GM19452 (cell line): ENCODE measurements around the gene GINS1.

Experiments used
- ATAC-seq: cut with Tn5 transposase; IDR thresholded peaks from one replicate; pipeline ENCODE4 v1.9.1; 2021; ENCODE audit not compliant: unreplicated experiment

GINS1 gene

GRCh38 chr20:25493137-25493536 lies 85.7 kb downstream of the GINS1 start:
- ATAC-seq: no peak

- ATAC-seq: no peak
Measured at GRCh38 chr20:25493748-25494505, 86.5 kb downstream of the GINS1 start.

- ATAC-seq: no peak
Measured at GRCh38 chr20:25494506-25495188, 87.2 kb downstream of the GINS1 start.

- no peak for ATAC-seq
Measured at GRCh38 chr20:25495189-25495824, 87.8 kb downstream of the GINS1 start.

- ATAC-seq: no peak
Measured at GRCh38 chr20:25496165-25496967, 88.9 kb downstream of the GINS1 start.

GRCh38 chr20:25496968-25497401 lies 89.5 kb downstream of the GINS1 start:
- ATAC-seq: no peak

- ATAC-seq: no peak
Measured at GRCh38 chr20:25497586-25498279, 90.3 kb downstream of the GINS1 start.
